A673 (cell line): Measurements from ENCODE around the gene SF3A1.

Source experiments
- EZH2 ChIP-seq: fragments of 200-600 bp; sonication (generic); IDR thresholded peaks from 2 replicates; pipeline ENCODE4 v1.6.1; 2017; ENCODE audit warnings: borderline replicate concordance, low read depth, mild to moderate bottlenecking, mixed read lengths, antibody characterized with exemption, low read length; ENCODE audit not compliant: poor library complexity, severe bottlenecking
- TF ChIP-seq, protein P1 (sequence below): fragments of 300-800, 200-600 bp; sonication (generic); conservative IDR thresholded peaks from 2 replicates; pipeline ENCODE4 v1.5.1; 2017; ENCODE audit warnings: low read depth, mild to moderate bottlenecking, antibody characterized with exemption, low read length, moderate library complexity, mixed read lengths

DNA sequence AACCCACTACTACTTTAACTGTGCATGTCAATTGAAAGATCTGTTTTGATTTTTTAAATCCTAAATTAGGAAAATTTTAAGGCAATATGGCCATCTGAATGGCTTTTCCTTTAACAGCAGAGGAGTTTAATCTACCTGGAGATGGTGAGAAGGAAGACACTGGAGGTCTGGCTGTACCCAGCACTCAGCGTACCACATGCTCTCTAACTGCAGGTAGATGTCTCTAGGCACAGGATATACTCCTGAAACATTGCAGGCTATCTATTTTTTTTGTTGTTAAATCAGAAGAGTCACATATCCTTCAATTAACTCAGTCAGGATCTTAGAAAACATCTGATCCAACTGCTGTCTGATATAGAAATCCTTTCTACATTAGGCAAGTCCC lies 50.1 kb downstream of the SF3A1 start:
- TF ChIP-seq, protein P1, sequence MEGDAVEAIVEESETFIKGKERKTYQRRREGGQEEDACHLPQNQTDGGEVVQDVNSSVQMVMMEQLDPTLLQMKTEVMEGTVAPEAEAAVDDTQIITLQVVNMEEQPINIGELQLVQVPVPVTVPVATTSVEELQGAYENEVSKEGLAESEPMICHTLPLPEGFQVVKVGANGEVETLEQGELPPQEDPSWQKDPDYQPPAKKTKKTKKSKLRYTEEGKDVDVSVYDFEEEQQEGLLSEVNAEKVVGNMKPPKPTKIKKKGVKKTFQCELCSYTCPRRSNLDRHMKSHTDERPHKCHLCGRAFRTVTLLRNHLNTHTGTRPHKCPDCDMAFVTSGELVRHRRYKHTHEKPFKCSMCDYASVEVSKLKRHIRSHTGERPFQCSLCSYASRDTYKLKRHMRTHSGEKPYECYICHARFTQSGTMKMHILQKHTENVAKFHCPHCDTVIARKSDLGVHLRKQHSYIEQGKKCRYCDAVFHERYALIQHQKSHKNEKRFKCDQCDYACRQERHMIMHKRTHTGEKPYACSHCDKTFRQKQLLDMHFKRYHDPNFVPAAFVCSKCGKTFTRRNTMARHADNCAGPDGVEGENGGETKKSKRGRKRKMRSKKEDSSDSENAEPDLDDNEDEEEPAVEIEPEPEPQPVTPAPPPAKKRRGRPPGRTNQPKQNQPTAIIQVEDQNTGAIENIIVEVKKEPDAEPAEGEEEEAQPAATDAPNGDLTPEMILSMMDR = no peak
- TF ChIP-seq EZH2 = no peak
